AG04449 (cell line): Measurements from ENCODE around the gene MEGF11.

Experiments used
- CTCF ChIA-PET: fragments of 350-600 bp; formaldehyde crosslinking; extraction: SDS; loops from one replicate; lab custom pipeline; 2021; ENCODE audit warnings: antibody characterized with exemption; lab: Yijun Ruan, JAX
- POLR2A ChIA-PET: fragments of 400-600, 350-600 bp; formaldehyde crosslinking; extraction: SDS; loops from one replicate; lab custom pipeline; 2020; ENCODE audit warnings: antibody characterized with exemption, inconsistent platforms; lab: Yijun Ruan, JAX
- DNase-seq: peaks from one replicate; pipeline ENCODE4 v3.0.0-alpha.2; 2010; ENCODE audit warnings: low read depth, low spot score
- H3K4me3 ChIP-seq: 2 replicates; pipeline ENCODE4 v1.5.1; 2011; ENCODE audit warnings: low read depth, mild to moderate bottlenecking, control low read depth, low read length
- CTCF ChIP-seq: IDR thresholded peaks from one replicate; pipeline ENCODE4 v1.5.1; 2011; ENCODE audit warnings: mild to moderate bottlenecking, moderate library complexity, low read length, control low read depth, inconsistent platforms; ENCODE audit not compliant: insufficient read depth; ENCODE audit errors: missing control alignments

Gene MEGF11

GRCh38 chr15:66294157-66294931 is 40.8 kb upstream of the MEGF11 start:
- no peak for TF ChIP-seq CTCF
- ChIA-PET POLR2A (no interaction called here), CTCF (interaction anchor here (0.7 to 1.4 kb wide), 3 partner anchors 8 to 205 kb away, joined by 3 to 5 read pairs (median 5); partner anchors contain the start of gene SNAPC5)
- DNase-seq = peak; percentile 50
- H3K4me3 ChIP-seq = peak overlapping the region; percentile 64

- CTCF ChIA-PET = interaction anchor here (1.0 to 1.4 kb wide), 2 partner anchors 9 to 205 kb away, joined by 3 to 5 read pairs; no protein-coding TSS in a partner anchor
- peak within 1 kb of the TSS; percentile 64 for H3K4me3 ChIP-seq
- no peak for DNase-seq
- POLR2A ChIA-PET = no interaction called here
- TF ChIP-seq CTCF = no peak
These were observed 40.0 kb upstream of the MEGF11 start, which contains the start of gene DIS3L for GRCh38 chr15:66293419-66294156. TSS of gene DIS3L (plus strand) at chr15:66293568. CDS start at chr15:66293597, 29 bp downstream.

- TF ChIP-seq CTCF = no peak
- DNase-seq = no peak
- H3K4me3 ChIP-seq = peak overlapping the region; percentile 64
- ChIA-PET CTCF (interaction anchor here (0.7 to 1.2 kb wide), 3 partner anchors 8 to 49 kb away, joined by 3 read pairs; no protein-coding TSS in a partner anchor), POLR2A (no interaction called here)
These were observed 39.2 kb upstream of the MEGF11 start for GRCh38 chr15:66292571-66293418.

GRCh38 chr15:66291816-66292570 is 38.4 kb upstream of the MEGF11 start:
- DNase-seq = no peak
- no peak overlapping the region for H3K4me3 ChIP-seq
- ChIA-PET POLR2A (no interaction called here), CTCF (interaction anchor here (1.2 kb wide), 2 partner anchors 9 to 206 kb away, joined by 3 to 7 read pairs; partner anchors contain the start of gene SNAPC5)
- no peak for TF ChIP-seq CTCF

- H3K4me3 ChIP-seq = no peak overlapping the region
- CTCF ChIA-PET = interaction anchor here (0.9 kb wide), 2 partner anchors 40 to 213 kb away, joined by 3 read pairs; no protein-coding TSS in a partner anchor
- no peak for DNase-seq
- POLR2A ChIA-PET = no interaction called here
- no peak for TF ChIP-seq CTCF
These were observed 37.0 kb upstream of the MEGF11 start for GRCh38 chr15:66290518-66290917.
